ENCODE measurements around the gene PCDHGA11. TPM values are rescaled to one million over a fixed set of nuclear protein-coding genes. Genes with fewer than 3 reads are reported as not detected.
"Not testable (repeated sequence)": the region's sequence is repeated elsewhere in the genome, so short reads cannot be mapped to it uniquely, and the experiment has no call there.

The PCDHGA11 gene
- total RNA-seq, 4 donors from 2014 or later = 1.1 to 4.2 (median 3.5) TPM

- H3K9me3 ChIP-seq = peaks cover 16 to 100% (median 86%) of the 10 kb centered on the region in 3 donors
- H3K27me3 ChIP-seq = peaks cover 0 to 7% (median 0%) of the 10 kb centered on the region in 4 donors
- 22 to 39% methylated on average over 32 of the region's 33 CpGs for WGBS, 2 donors
These were observed 9.7 kb downstream of the PCDHGA11 start, which contains the start of gene PCDHGA12 for GRCh38 chr5:141430332-141431113. PCDHGA12 (plus strand) TSS chr5:141430507; CDS start chr5:141430760, 253 bp downstream.

DNA sequence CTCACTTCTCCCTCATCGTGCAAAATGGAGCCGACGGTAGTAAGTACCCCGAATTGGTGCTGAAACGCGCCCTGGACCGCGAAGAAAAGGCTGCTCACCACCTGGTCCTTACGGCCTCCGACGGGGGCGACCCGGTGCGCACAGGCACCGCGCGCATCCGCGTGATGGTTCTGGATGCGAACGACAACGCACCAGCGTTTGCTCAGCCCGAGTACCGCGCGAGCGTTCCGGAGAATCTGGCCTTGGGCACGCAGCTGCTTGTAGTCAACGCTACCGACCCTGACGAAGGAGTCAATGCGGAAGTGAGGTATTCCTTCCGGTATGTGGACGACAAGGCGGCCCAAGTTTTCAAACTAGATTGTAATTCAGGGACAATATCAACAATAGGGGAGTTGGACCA, 10.4 kb downstream of the PCDHGA11 start:
- H3K4me3 ChIP-seq = peak overlapping the region in 2 of 4 donors; percentile 34 to 49
- no peaks in the 10 kb centered on the region for H3K36me3 ChIP-seq
- WGBS, 2 donors = 21 to 22% methylated on average over 4 to 10 of the region's 37 CpGs
- H3K4me1 ChIP-seq = peaks cover 0 to 12% (median 0%) of the 10 kb centered on the region in 3 donors
- DNase-seq = no peak
- intact Hi-C loops (cut with DNase I) = no loop called here
- H3K27me3 ChIP-seq = peaks cover 0 to 7% (median 0%) of the 10 kb centered on the region in 4 donors
- H3K27ac ChIP-seq = no peak overlapping the region
- TF ChIP-seq CTCF (IDR thresholded peaks at IDR 0.05) (no peak), POLR2A (IDR thresholded peaks at IDR 0.05) (no peak)
- H3K9me3 ChIP-seq = peaks cover 16 to 100% (median 82%) of the 10 kb centered on the region in 3 donors

More at GRCh38 chr5:141430332-141431113, 9.7 kb downstream of the PCDHGA11 start, which contains the start of gene PCDHGA12:
- intact Hi-C loops (cut with DNase I) = no loop called here
- Histone ChIP-seq H3K36me3 (no peaks in the 10 kb centered on the region), H3K27ac (no peak within 1 kb of the TSS), H3K4me3 (peak within 1 kb of the TSS; percentile 2 to 49 (median 24)), H3K4me1 (peaks cover 0 to 12% (median 0%) of the 10 kb centered on the region in 3 donors)
- DNase-seq = no peak
- no peak for TF ChIP-seq POLR2A (IDR thresholded peaks at IDR 0.05)
- peak in 2 of 6 experiments; percentile 29 to 45 for TF ChIP-seq CTCF (IDR thresholded peaks at IDR 0.05)

DNA sequence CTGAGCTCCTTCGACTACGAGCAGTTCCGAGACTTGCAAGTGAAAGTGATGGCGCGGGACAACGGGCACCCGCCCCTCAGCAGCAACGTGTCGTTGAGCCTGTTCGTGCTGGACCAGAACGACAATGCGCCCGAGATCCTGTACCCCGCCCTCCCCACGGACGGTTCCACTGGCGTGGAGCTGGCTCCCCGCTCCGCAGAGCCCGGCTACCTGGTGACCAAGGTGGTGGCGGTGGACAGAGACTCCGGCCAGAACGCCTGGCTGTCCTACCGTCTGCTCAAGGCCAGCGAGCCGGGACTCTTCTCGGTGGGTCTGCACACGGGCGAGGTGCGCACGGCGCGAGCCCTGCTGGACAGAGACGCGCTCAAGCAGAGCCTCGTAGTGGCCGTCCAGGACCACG, 11.5 kb downstream of the PCDHGA11 start:
- H3K27me3 ChIP-seq; intact Hi-C loops (cut with DNase I); DNase-seq; H3K27ac ChIP-seq; H3K36me3 ChIP-seq: not testable (repeated sequence)
- H3K9me3 ChIP-seq = peaks cover 16 to 100% (median 79%) of the 10 kb centered on the region in 3 donors
- H3K4me1 ChIP-seq = peaks cover 0 to 12% (median 0%) of the 10 kb centered on the region in 3 donors
- H3K4me3 ChIP-seq = peak overlapping the region in 1 of 4 donors; percentile 49
- 50% methylated on average over 8 of the region's 38 CpGs; no CpG with 5 or more reads in 1 of the 2 donors for whole genome bisulfite sequencing, 2 donors

GRCh38 chr5:141432726-141433125, 11.9 kb downstream of the PCDHGA11 start:
- 27 to 39% methylated on average over 9 to 20 of the region's 29 CpGs for WGBS, 2 donors
- H3K36me3 ChIP-seq; H3K27ac ChIP-seq; DNase-seq; intact Hi-C loops (cut with DNase I); H3K27me3 ChIP-seq: not testable (repeated sequence)
- Histone ChIP-seq H3K4me1 (peaks cover 0 to 12% (median 0%) of the 10 kb centered on the region in 3 donors), H3K4me3 (peak overlapping the region in 1 of 4 donors; percentile 49), H3K9me3 (peaks cover 12 to 100% (median 78%) of the 10 kb centered on the region in 3 donors)

DNA sequence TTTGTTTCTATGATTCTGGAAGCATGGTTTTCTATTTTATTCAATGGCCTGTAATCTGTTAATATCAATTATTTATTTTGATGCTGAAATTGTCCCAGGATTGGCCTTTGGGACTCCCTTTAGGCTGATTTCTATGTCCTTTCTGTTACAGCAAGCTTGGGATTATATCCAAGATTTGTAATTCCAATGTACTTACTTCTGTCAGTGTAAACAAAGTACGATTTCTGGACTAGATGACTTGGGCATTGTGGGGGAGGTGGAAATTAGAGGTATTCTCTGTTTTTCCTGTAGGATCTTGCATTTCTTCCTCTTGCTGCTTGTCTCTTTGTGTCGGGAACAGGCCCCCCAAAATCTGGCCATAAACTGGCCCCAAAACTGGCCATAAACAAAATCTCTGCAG, 13.2 kb downstream of the PCDHGA11 start:
- intact Hi-C loops (cut with DNase I) = no loop called here
- Histone ChIP-seq H3K27me3 (no peaks in the 10 kb centered on the region), H3K4me1 (peaks cover 0 to 12% (median 0%) of the 10 kb centered on the region in 3 donors), H3K9me3 (peaks cover 5 to 100% (median 69%) of the 10 kb centered on the region in 3 donors), H3K36me3 (no peaks in the 10 kb centered on the region), H3K4me3 (no peak overlapping the region), H3K27ac (no peak overlapping the region)
- TF ChIP-seq POLR2A (IDR thresholded peaks at IDR 0.05) = no peak
- TF ChIP-seq CTCF (IDR thresholded peaks at IDR 0.05) = no peak
- DNase-seq = no peak
- WGBS, 2 donors = 77 to 88% methylated on average over 2 of the region's 2 CpGs

DNA sequence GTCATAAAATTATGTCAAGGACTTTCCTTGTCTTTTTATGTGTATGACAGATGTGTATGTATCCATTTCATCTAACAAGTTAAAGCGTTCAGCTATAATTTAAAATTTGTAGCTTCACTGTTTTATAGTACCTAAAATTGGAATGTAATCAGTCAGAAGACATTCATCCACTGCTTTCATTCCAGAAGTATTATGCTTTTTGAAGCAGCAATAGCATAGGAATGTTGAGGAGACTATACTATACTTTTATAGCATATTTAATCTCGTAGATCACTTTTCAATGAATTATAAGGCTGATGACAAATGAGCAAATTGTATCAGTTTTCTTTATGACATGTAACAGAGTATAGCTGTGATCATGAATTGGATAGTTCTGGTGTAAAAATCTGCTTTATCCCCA, 16.4 kb downstream of the PCDHGA11 start:
- H3K9me3 ChIP-seq = peaks cover 10 to 100% (median 70%) of the 10 kb centered on the region in 3 donors
- H3K27ac ChIP-seq = no peak overlapping the region
- intact Hi-C loops (cut with DNase I) = no loop called here
- TF ChIP-seq CTCF (IDR thresholded peaks at IDR 0.05) (no peak), POLR2A (IDR thresholded peaks at IDR 0.05) (no peak)
- no peaks in the 10 kb centered on the region for H3K27me3 ChIP-seq
- no peaks in the 10 kb centered on the region for H3K36me3 ChIP-seq
- no peaks in the 10 kb centered on the region for H3K4me1 ChIP-seq
- WGBS, 2 donors = 89 to 98% methylated on average over 2 of the region's 2 CpGs
- DNase-seq = no peak
- H3K4me3 ChIP-seq = no peak overlapping the region
